ACC112 (cell line): ENCODE data around the gene SLMAP.

ENCODE experiments used
- H2AFZ ChIP-seq: fragments of 200-600 bp; sonication (generic); one replicate; pipeline ENCODE4 v1.6.0; 2017; ENCODE audit warnings: antibody characterized with exemption, low read length; ENCODE audit not compliant: unreplicated experiment
- H3K27ac ChIP-seq: fragments of 200-600 bp; sonication (generic); 2 replicates; pipeline ENCODE4 v1.5.1; 2014; ENCODE audit warnings: low read depth, mild to moderate bottlenecking, antibody characterized with exemption, low read length, moderate library complexity
- H3K27me3 ChIP-seq: fragments of 200-600 bp; sonication (generic); 2 replicates; pipeline ENCODE4 v1.6.1; 2014; ENCODE audit warnings: mild to moderate bottlenecking, antibody characterized with exemption, low read length, moderate library complexity, mixed read lengths; ENCODE audit not compliant: insufficient read depth
- H3K36me3 ChIP-seq: fragments of 200-600 bp; sonication (generic); 2 replicates; pipeline ENCODE4 v1.6.1; 2016; ENCODE audit warnings: mild to moderate bottlenecking, antibody characterized with exemption, low read length, moderate library complexity, mixed read lengths; ENCODE audit not compliant: insufficient read depth
- H3K4me1 ChIP-seq: fragments of 200-600 bp; sonication (generic); one replicate; pipeline ENCODE4 v1.6.1; 2016; ENCODE audit warnings: low read length, mixed read lengths; ENCODE audit not compliant: insufficient read depth, unreplicated experiment, control insufficient read depth
- H3K4me3 ChIP-seq: fragments of 200-600 bp; sonication (generic); 2 replicates; pipeline ENCODE4 v1.5.1; 2014; ENCODE audit warnings: mild to moderate bottlenecking, low read depth, low read length
- H3K79me2 ChIP-seq: fragments of 200-600 bp; sonication (generic); one replicate; pipeline ENCODE4 v1.6.0; 2016; ENCODE audit warnings: low read length; ENCODE audit not compliant: control insufficient read depth, unreplicated experiment, insufficient read depth

SLMAP gene

GRCh38 chr3:57749542-57749941 is 6.6 kb upstream of the SLMAP start:
- Histone ChIP-seq H3K27me3 (no peaks in the 10 kb centered on the region), H3K27ac (no peak overlapping the region), H2AFZ (no peak overlapping the region), H3K4me3 (no peak overlapping the region), H3K4me1 (peaks cover 13% of the 10 kb centered on the region), H3K36me3 (no peaks in the 10 kb centered on the region), H3K79me2 (no peaks in the 10 kb centered on the region)

GRCh38 chr3:57752307-57752706 is 3.8 kb upstream of the SLMAP start:
- Histone ChIP-seq H3K27me3 (no peaks in the 10 kb centered on the region), H2AFZ (peak overlapping the region; percentile 10), H3K4me3 (peak overlapping the region; percentile 2; the same call in 1 of the 2 replicates), H3K4me1 (peaks cover 13% of the 10 kb centered on the region), H3K79me2 (peaks cover 11% of the 10 kb centered on the region), H3K27ac (no peak overlapping the region), H3K36me3 (no peaks in the 10 kb centered on the region)

- Histone ChIP-seq H3K27ac (no peak overlapping the region), H3K79me2 (peaks cover 18% of the 10 kb centered on the region), H3K4me1 (peaks cover 13% of the 10 kb centered on the region), H3K4me3 (no peak overlapping the region), H3K36me3 (peaks cover 5% of the 10 kb centered on the region; the same call in 1 of the 2 replicates), H3K27me3 (no peaks in the 10 kb centered on the region), H2AFZ (no peak overlapping the region)
These were observed 3.1 kb upstream of the SLMAP start for GRCh38 chr3:57753016-57753415.

GRCh38 chr3:57755368-57755675 is 787 bp upstream of the SLMAP start:
- Histone ChIP-seq H3K79me2 (peaks cover 41% of the 10 kb centered on the region), H2AFZ (peak overlapping the region; percentile 88), H3K27me3 (no peaks in the 10 kb centered on the region), H3K27ac (peak overlapping the region; percentile 81), H3K36me3 (peaks cover 19% of the 10 kb centered on the region), H3K4me3 (peak overlapping the region; percentile 94), H3K4me1 (peaks cover 25% of the 10 kb centered on the region)

GRCh38 chr3:57756528-57757401 is 656 bp downstream of the SLMAP start:
- peak overlapping the region; percentile 94 for H3K4me3 ChIP-seq
- peaks cover 20% of the 10 kb centered on the region for H3K36me3 ChIP-seq
- H3K27ac ChIP-seq, result peak overlapping the region; percentile 81
- H3K79me2 ChIP-seq, result peaks cover 55% of the 10 kb centered on the region
- peaks cover 25% of the 10 kb centered on the region for H3K4me1 ChIP-seq
- H3K27me3 ChIP-seq, result no peaks in the 10 kb centered on the region
- peak overlapping the region; percentile 65 for H2AFZ ChIP-seq

- H3K79me2 ChIP-seq, result peaks cover 61% of the 10 kb centered on the region
These were observed 1.7 kb downstream of the SLMAP start for GRCh38 chr3:57757642-57758297.

GRCh38 chr3:57758686-57759085 is 2.6 kb downstream of the SLMAP start:
- Histone ChIP-seq H3K4me3 (peak overlapping the region; percentile 94), H3K27ac (no peak overlapping the region), H2AFZ (no peak overlapping the region), H3K4me1 (peaks cover 12% of the 10 kb centered on the region), H3K27me3 (no peaks in the 10 kb centered on the region), H3K79me2 (peaks cover 70% of the 10 kb centered on the region), H3K36me3 (peaks cover 21% of the 10 kb centered on the region)

More at GRCh38 chr3:57757642-57758297, 1.7 kb downstream of the SLMAP start:
- H3K36me3 ChIP-seq, result peaks cover 20% of the 10 kb centered on the region
- H3K4me3 ChIP-seq, result peak overlapping the region; percentile 94
- H3K27me3 ChIP-seq, result no peaks in the 10 kb centered on the region
- no peak overlapping the region for H3K27ac ChIP-seq
- peaks cover 17% of the 10 kb centered on the region for H3K4me1 ChIP-seq
- no peak overlapping the region for H2AFZ ChIP-seq

- H3K36me3 ChIP-seq, result peaks cover 11% of the 10 kb centered on the region; the same call in 1 of the 2 replicates
- peaks cover 79% of the 10 kb centered on the region for H3K79me2 ChIP-seq
- no peak overlapping the region for H3K4me3 ChIP-seq
- no peaks in the 10 kb centered on the region for H3K27me3 ChIP-seq
- H2AFZ ChIP-seq, result no peak overlapping the region
- no peak overlapping the region for H3K27ac ChIP-seq
- peaks cover 3% of the 10 kb centered on the region for H3K4me1 ChIP-seq
These were observed 8.7 kb downstream of the SLMAP start for GRCh38 chr3:57764794-57765193.

- peaks cover 4% of the 10 kb centered on the region for H3K36me3 ChIP-seq
- peaks cover 6% of the 10 kb centered on the region for H3K4me1 ChIP-seq
- no peaks in the 10 kb centered on the region for H3K27me3 ChIP-seq
- peaks cover 74% of the 10 kb centered on the region for H3K79me2 ChIP-seq
- H3K4me3 ChIP-seq, result no peak overlapping the region
- H2AFZ ChIP-seq, result no peak overlapping the region
- no peak overlapping the region for H3K27ac ChIP-seq
These were observed 12.5 kb downstream of the SLMAP start for GRCh38 chr3:57768595-57768994.

- no peak overlapping the region for H3K27ac ChIP-seq
- H3K4me3 ChIP-seq, result no peak overlapping the region
- no peaks in the 10 kb centered on the region for H3K27me3 ChIP-seq
- H3K36me3 ChIP-seq, result no peaks in the 10 kb centered on the region; the same call in 1 of the 2 replicates
- peaks cover 62% of the 10 kb centered on the region for H3K79me2 ChIP-seq
- H2AFZ ChIP-seq, result no peak overlapping the region
- H3K4me1 ChIP-seq, result peaks cover 6% of the 10 kb centered on the region
These were observed 14.1 kb downstream of the SLMAP start for GRCh38 chr3:57770009-57770827.
